MCF 10A (cell line): ENCODE measurements around the gene HELZ. TPM values are rescaled to one million over a fixed set of nuclear protein-coding genes. Genes with fewer than 3 reads are reported as not detected.

Experiments used
- BruUV-seq: library from RNA; stranded (reverse); fragments of 400-500 nt; replicated peaks from 2 replicates; lab custom pipeline; 2021; lab: Mats Ljungman, UMichigan
- CTCF ChIA-PET: fragments of 300-600 bp; sonication (Branson Sonifier 250); formaldehyde crosslinking; extraction: SDS; loops from one replicate; lab custom pipeline; 2021; ENCODE audit warnings: antibody characterized with exemption, inconsistent platforms; lab: Yijun Ruan, JAX
- POLR2A ChIA-PET: fragments of 300-600, 350-650 bp; sonication (Branson Sonifier 250); formaldehyde crosslinking; extraction: SDS; loops from one replicate; lab custom pipeline; 2020; ENCODE audit warnings: antibody characterized with exemption, inconsistent platforms; lab: Yijun Ruan, JAX
- DNase-seq: peaks from one replicate; pipeline ENCODE4 v3.0.0-alpha.2; 2018; ENCODE audit not compliant: unreplicated experiment
- H3K27ac Mint-ChIP-seq: one replicate; pipeline ENCODE4 v1.8.0; 2022; ENCODE audit warnings: mild to moderate bottlenecking, low read depth, mixed read lengths; ENCODE audit not compliant: unreplicated experiment
- H3K27me3 Mint-ChIP-seq: one replicate; pipeline ENCODE4 v1.8.0; 2022; ENCODE audit warnings: mixed read lengths; ENCODE audit not compliant: insufficient read depth, unreplicated experiment
- H3K36me3 Mint-ChIP-seq: one replicate; pipeline ENCODE4 v1.8.0; 2022; ENCODE audit warnings: mild to moderate bottlenecking, moderate library complexity, mixed read lengths; ENCODE audit not compliant: insufficient read depth, unreplicated experiment
- H3K4me1 Mint-ChIP-seq: one replicate; pipeline ENCODE4 v1.8.0; 2022; ENCODE audit warnings: mixed read lengths; ENCODE audit not compliant: insufficient read depth, unreplicated experiment
- H3K4me3 Mint-ChIP-seq: one replicate; pipeline ENCODE4 v1.8.0; 2022; ENCODE audit warnings: mild to moderate bottlenecking, moderate library complexity, mixed read lengths; ENCODE audit not compliant: unreplicated experiment
- H3K9me3 Mint-ChIP-seq: one replicate; pipeline ENCODE4 v1.8.0; 2022; ENCODE audit warnings: mixed read lengths; ENCODE audit not compliant: unreplicated experiment
- intact Hi-C: fragments of 100-400 bp; cut with micrococcal nuclease; formaldehyde crosslinking; loops from 2 replicates; pipeline ENCODE4 v1.14.1; 2022
- total RNA-seq: library from RNA; stranded (reverse); gene quantifications from 2 replicates; pipeline ENCODE4 v1.2.3, GENCODE V29; 2022
- TF ChIP-seq, protein P1 (sequence below): fragments of 200-600 bp; IDR thresholded peaks from one replicate; pipeline ENCODE4 v1.8.0; 2022; ENCODE audit warnings: antibody characterized with exemption, mild to moderate bottlenecking; ENCODE audit not compliant: unreplicated experiment

The HELZ gene
- total RNA-seq, 1 experiment from 2014 or later = 71.7 TPM

DNA sequence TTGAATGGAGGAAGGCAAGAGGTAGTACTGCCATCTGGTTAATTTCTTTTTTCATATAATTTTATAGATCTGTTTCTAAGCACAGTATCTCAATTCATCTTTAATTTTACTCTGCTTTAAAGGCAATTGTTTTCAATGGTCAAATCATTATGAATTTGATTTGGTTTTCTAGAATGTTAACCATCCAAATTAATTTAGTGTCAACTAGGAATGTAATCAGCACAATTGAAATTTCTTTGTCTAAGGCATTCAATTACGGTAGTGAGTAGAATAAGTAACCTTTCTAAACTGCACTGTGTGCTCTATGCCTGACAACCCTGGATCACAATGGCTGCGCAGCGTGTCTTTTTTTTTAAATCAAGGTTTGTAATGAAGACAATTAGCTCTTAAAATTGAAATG, 156.4 kb downstream of the HELZ start:
- Mint-ChIP-seq H3K4me3 (no peak overlapping the region), H3K27me3 (no peaks in the 10 kb centered on the region), H3K27ac (no peak overlapping the region), H3K36me3 (peaks cover 57% of the 10 kb centered on the region), H3K9me3 (no peaks in the 10 kb centered on the region), H3K4me1 (no peaks in the 10 kb centered on the region)
- no peak for DNase-seq
- intact Hi-C loops = no loop called here
- BruUV-seq = no TSS peak
- ChIA-PET POLR2A (no interaction called here), CTCF (no interaction called here)
- TF ChIP-seq, protein P1, sequence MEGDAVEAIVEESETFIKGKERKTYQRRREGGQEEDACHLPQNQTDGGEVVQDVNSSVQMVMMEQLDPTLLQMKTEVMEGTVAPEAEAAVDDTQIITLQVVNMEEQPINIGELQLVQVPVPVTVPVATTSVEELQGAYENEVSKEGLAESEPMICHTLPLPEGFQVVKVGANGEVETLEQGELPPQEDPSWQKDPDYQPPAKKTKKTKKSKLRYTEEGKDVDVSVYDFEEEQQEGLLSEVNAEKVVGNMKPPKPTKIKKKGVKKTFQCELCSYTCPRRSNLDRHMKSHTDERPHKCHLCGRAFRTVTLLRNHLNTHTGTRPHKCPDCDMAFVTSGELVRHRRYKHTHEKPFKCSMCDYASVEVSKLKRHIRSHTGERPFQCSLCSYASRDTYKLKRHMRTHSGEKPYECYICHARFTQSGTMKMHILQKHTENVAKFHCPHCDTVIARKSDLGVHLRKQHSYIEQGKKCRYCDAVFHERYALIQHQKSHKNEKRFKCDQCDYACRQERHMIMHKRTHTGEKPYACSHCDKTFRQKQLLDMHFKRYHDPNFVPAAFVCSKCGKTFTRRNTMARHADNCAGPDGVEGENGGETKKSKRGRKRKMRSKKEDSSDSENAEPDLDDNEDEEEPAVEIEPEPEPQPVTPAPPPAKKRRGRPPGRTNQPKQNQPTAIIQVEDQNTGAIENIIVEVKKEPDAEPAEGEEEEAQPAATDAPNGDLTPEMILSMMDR = no peak

DNA sequence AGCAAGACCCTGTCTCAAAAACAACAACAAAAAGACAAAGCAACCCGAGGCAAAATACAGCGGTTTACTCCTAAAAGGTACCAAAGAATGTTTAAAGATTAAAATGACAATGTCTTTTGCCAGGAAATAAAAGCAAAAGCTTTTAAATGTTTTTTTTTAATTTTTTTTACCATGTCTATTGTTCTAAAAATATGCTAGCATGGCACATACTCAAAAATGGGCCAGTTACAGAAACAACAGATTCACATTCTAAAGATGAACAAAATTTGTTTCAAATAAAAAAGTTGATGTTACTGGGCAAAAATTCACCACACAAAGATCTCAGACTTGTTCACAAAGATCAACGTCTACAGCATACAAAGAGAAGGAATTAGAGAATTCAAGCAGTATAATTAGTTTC, 159.6 kb downstream of the HELZ start:
- intact Hi-C loops = no loop called here
- Mint-ChIP-seq H3K27me3 (no peaks in the 10 kb centered on the region), H3K4me3 (no peak overlapping the region), H3K36me3 (peaks cover 60% of the 10 kb centered on the region), H3K9me3 (no peaks in the 10 kb centered on the region), H3K4me1 (no peaks in the 10 kb centered on the region), H3K27ac (no peak overlapping the region)
- no peak for DNase-seq
- POLR2A ChIA-PET = interaction anchor here (1.1 kb wide), 1 partner anchor 15 kb away, joined by 3 read pairs; no protein-coding TSS in a partner anchor
- no TSS peak for BruUV-seq
- CTCF ChIA-PET = interaction anchor here (0.7 kb wide), 1 partner anchor 8 kb away, joined by 3 read pairs; no protein-coding TSS in a partner anchor
- TF ChIP-seq, protein P1 = no peak

DNA sequence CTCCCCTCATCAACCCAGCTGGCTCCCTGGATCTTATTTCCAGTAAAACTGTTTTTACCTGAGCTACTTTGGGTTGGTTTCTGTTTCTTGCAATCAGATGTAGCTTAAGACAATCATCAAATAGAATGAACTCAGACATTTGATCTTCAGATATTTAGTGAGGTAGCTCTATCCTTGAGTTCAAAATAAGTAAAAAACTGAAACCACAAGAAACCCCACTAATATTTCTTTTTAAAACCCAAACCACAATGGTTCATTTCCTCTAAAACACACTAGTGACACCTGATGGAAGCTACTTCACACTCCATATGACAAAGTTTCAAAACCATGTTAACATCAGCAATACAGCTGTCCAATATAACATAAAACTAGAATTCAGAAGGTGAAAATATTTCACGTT, 162.9 kb downstream of the HELZ start:
- TF ChIP-seq, protein P1 = no peak
- ChIA-PET CTCF (no interaction called here), POLR2A (interaction anchor here (0.6 to 1.3 kb wide), 2 partner anchors 11 to 360 kb away, joined by 3 to 4 read pairs; no protein-coding TSS in a partner anchor)
- no peak for DNase-seq
- H3K9me3 Mint-ChIP-seq = no peaks in the 10 kb centered on the region
- H3K4me3 Mint-ChIP-seq = no peak overlapping the region
- H3K36me3 Mint-ChIP-seq = peaks cover 52% of the 10 kb centered on the region
- BruUV-seq = no TSS peak
- no peaks in the 10 kb centered on the region for H3K4me1 Mint-ChIP-seq
- intact Hi-C loops = no loop called here
- no peak overlapping the region for H3K27ac Mint-ChIP-seq
- no peaks in the 10 kb centered on the region for H3K27me3 Mint-ChIP-seq

DNA sequence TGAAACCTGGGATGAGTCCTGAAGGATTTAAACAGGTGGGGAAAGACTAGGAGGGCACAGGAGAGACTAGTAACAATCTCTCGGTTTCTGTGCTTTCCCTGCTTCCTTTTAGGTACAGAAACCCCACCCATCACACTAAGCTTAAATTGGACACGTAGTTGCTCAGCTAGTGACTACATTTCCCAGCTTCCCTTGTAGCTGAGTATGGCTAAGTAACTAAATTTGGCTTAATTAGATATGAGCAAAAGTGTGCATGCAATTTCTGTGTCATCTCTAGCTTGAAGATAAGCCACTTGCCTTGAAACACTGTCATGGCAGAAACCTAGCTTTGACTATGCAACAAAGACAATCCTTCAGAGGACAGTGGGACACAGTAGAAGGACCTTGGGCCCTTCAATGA, 164.2 kb downstream of the HELZ start:
- no peaks in the 10 kb centered on the region for H3K9me3 Mint-ChIP-seq
- intact Hi-C loops = no loop called here
- ChIA-PET CTCF (no interaction called here), POLR2A (no interaction called here)
- no peaks in the 10 kb centered on the region for H3K27me3 Mint-ChIP-seq
- no peaks in the 10 kb centered on the region for H3K4me1 Mint-ChIP-seq
- no peak for DNase-seq
- H3K27ac Mint-ChIP-seq = no peak overlapping the region
- no peak overlapping the region for H3K4me3 Mint-ChIP-seq
- peaks cover 53% of the 10 kb centered on the region for H3K36me3 Mint-ChIP-seq
- TF ChIP-seq, protein P1 = no peak
- BruUV-seq = no TSS peak
